HUDEP-2 (cell line): ENCODE data around the gene CRB3.

Experiments used
- DNase-seq, 76 experiments: peaks; one replicate each; lab custom pipeline; 2025; ENCODE audit not compliant: unreplicated experiment in 76 of 76; lab: John Stamatoyannopoulos, UW

Gene CRB3

GRCh38 chr19:6516018-6516658 is 52.1 kb downstream of the CRB3 start:
- peak in 75 of 76 experiments; percentile 88 to 100 (median 97) for DNase-seq
